CD14-positive monocyte (primary cell): ENCODE data around the gene ITIH1. TPM values are rescaled to one million over a fixed set of nuclear protein-coding genes. Genes with fewer than 3 reads are reported as not detected.

Source experiments
- DNase-seq, 3 donors: peaks; one replicate each; pipeline ENCODE4 v3.0.0-alpha.2; 2011 to 2022
- H2AFZ ChIP-seq: 2 replicates; pipeline ENCODE4 v1.6.0; 2012; ENCODE audit warnings: mild to moderate bottlenecking, low read depth, low read length, inconsistent platforms; ENCODE audit not compliant: insufficient read depth, poor library complexity, severe bottlenecking
- H3K27ac ChIP-seq, 2 donors: 1 replicate in 1 of 2; 2 replicates in 1 of 2; pipeline ENCODE4 v1.5.1; 2012 to 2013; ENCODE audit warnings: low read length in 2 of 2, control low read depth in 1 of 2, inconsistent platforms in 1 of 2, low read depth in 1 of 2, mild to moderate bottlenecking in 1 of 2
- H3K27me3 ChIP-seq, 2 donors: one replicate each; pipeline versions ENCODE4 v1.6.0 to v1.6.1; 2011 to 2013; ENCODE audit warnings: low read length in 2 of 2; ENCODE audit not compliant: control insufficient read depth in 2 of 2, insufficient read depth in 2 of 2
- H3K36me3 ChIP-seq, 2 donors: replicated peaks in 1 of 2; 1 replicate in 1 of 2; 2 replicates in 1 of 2; pipeline versions ENCODE4 v1.5.1 to v1.6.1; 2012 to 2013; ENCODE audit warnings: low read length in 2 of 2, control low read depth in 1 of 2, inconsistent platforms in 1 of 2, mild to moderate bottlenecking in 1 of 2; ENCODE audit not compliant: insufficient read depth in 2 of 2, control insufficient read depth in 1 of 2
- H3K4me1 ChIP-seq, 2 donors: 1 replicate in 1 of 2; 2 replicates in 1 of 2; pipeline versions ENCODE4 v1.5.1 to v1.6.1; 2012 to 2013; ENCODE audit warnings: low read length in 2 of 2, control low read depth in 1 of 2, inconsistent platforms in 1 of 2, mild to moderate bottlenecking in 1 of 2, moderate library complexity in 1 of 2; ENCODE audit not compliant: insufficient read depth in 2 of 2, control insufficient read depth in 1 of 2
- H3K4me2 ChIP-seq: replicated peaks from 2 replicates; pipeline ENCODE3; 2012; ENCODE audit warnings: low read length, moderate library complexity, mild to moderate bottlenecking; ENCODE audit not compliant: poor library complexity, severe bottlenecking; ENCODE audit errors: extremely low read depth
- H3K4me3 ChIP-seq, 3 experiments: fragments of 200-600 bp in 1 of 3; sonication (generic) in 1 of 3; replicated peaks in 1 of 3; 1 replicate in 2 of 3; 2 replicates in 1 of 3; pipeline ENCODE4 v1.5.1; 2011 to 2013; ENCODE audit warnings: low read length in 3 of 3, mild to moderate bottlenecking in 3 of 3, control low read depth in 2 of 3, low read depth in 2 of 3, inconsistent platforms in 1 of 3, moderate library complexity in 1 of 3
- H3K79me2 ChIP-seq: 2 replicates; pipeline ENCODE4 v1.6.0; 2012; ENCODE audit warnings: mild to moderate bottlenecking, control low read depth, inconsistent platforms, low read length, moderate library complexity; ENCODE audit not compliant: insufficient read depth
- H3K9ac ChIP-seq: 2 replicates; pipeline ENCODE4 v1.6.0; 2017; ENCODE audit warnings: low read length, mild to moderate bottlenecking; ENCODE audit not compliant: insufficient read depth, poor library complexity, severe bottlenecking
- H3K9me3 ChIP-seq, 2 donors: replicated peaks in 1 of 2; 1 replicate in 1 of 2; 2 replicates in 1 of 2; pipeline versions ENCODE4 v1.5.1 to v1.6.1; 2012 to 2013; ENCODE audit warnings: low read length in 2 of 2, control low read depth in 1 of 2; ENCODE audit not compliant: control insufficient read depth in 1 of 2, insufficient read depth in 1 of 2
- H4K20me1 ChIP-seq: 2 replicates; pipeline ENCODE4 v1.6.0; 2012; ENCODE audit warnings: mild to moderate bottlenecking, low read length, control low read depth, moderate library complexity; ENCODE audit not compliant: insufficient read depth
- H3K27ac Mint-ChIP-seq, 7 donors: one replicate each; pipeline ENCODE4 v1.8.0; 2020; ENCODE audit warnings: mild to moderate bottlenecking in 7 of 7, mixed read lengths in 7 of 7, moderate library complexity in 6 of 7, inconsistent platforms in 2 of 7
- H3K27me3 Mint-ChIP-seq, 3 donors: one replicate each; pipeline ENCODE4 v1.8.0; 2021 to 2022; ENCODE audit warnings: low read depth in 3 of 3, mild to moderate bottlenecking in 3 of 3, mixed read lengths in 3 of 3, moderate library complexity in 3 of 3, inconsistent platforms in 1 of 3
- H3K36me3 Mint-ChIP-seq, 2 donors: one replicate each; pipeline ENCODE4 v1.8.0; 2020; ENCODE audit warnings: mixed read lengths in 2 of 2, inconsistent platforms in 1 of 2, mild to moderate bottlenecking in 1 of 2
- H3K4me1 Mint-ChIP-seq: one replicate; pipeline ENCODE4 v1.8.0; 2020; ENCODE audit warnings: mild to moderate bottlenecking, mixed read lengths
- H3K4me3 Mint-ChIP-seq, 2 donors: one replicate each; pipeline ENCODE4 v1.8.0; 2020; ENCODE audit warnings: mild to moderate bottlenecking in 2 of 2, mixed read lengths in 2 of 2, moderate library complexity in 1 of 2
- H3K9me3 Mint-ChIP-seq, 7 donors: one replicate each; pipeline ENCODE4 v1.8.0; 2020 to 2022; ENCODE audit warnings: mixed read lengths in 7 of 7, mild to moderate bottlenecking in 6 of 7, moderate library complexity in 6 of 7, inconsistent platforms in 2 of 7
- WGBS: methylation state at CpG from one replicate; pipeline ENCODE4 v1.1.5; 2013; ENCODE audit warnings: missing lambda C conversion rate; ENCODE audit not compliant: insufficient coverage; 5-methylcytosine and 5-hydroxymethylcytosine counted together
- intact Hi-C, 2 donors: fragments of 100-400 bp; cut with micrococcal nuclease; formaldehyde crosslinking; loops; one replicate each; pipeline versions ENCODE4 v1.15.0 to v1.15.1; 2023
- polyA plus RNA-seq, 3 donors: library from polyadenylated mRNA; depleted of rRNA in 1 of 3; unstranded in 2 of 3; stranded (reverse) in 1 of 3; fragments of 300-500 nt in 2 of 3; fragments of >200 nt in 1 of 3; fragmentation: Illumina TruSeq in 2 of 3; gene quantifications; 1 replicate in 2 of 3; 2 replicates in 1 of 3; pipeline ENCODE4 v1.2.3, GENCODE V29; 2012 to 2021
- TF ChIP-seq, protein P1 (sequence below): fragments of 200-600 bp; IDR thresholded peaks from one replicate; pipeline ENCODE4 v1.8.0; 2022; ENCODE audit warnings: antibody characterized with exemption, mild to moderate bottlenecking

Gene ITIH1
- polyA plus RNA-seq, 3 donors: 0.75 to 4.4 (median 1.3) TPM

- peaks cover 0 to 2% (median 0%) of the 10 kb centered on the region in 7 donors for H3K9me3 Mint-ChIP-seq
- peaks cover 32% of the 10 kb centered on the region for H3K4me1 Mint-ChIP-seq
- no peak overlapping the region for H3K4me3 ChIP-seq
- TF ChIP-seq, protein P1, sequence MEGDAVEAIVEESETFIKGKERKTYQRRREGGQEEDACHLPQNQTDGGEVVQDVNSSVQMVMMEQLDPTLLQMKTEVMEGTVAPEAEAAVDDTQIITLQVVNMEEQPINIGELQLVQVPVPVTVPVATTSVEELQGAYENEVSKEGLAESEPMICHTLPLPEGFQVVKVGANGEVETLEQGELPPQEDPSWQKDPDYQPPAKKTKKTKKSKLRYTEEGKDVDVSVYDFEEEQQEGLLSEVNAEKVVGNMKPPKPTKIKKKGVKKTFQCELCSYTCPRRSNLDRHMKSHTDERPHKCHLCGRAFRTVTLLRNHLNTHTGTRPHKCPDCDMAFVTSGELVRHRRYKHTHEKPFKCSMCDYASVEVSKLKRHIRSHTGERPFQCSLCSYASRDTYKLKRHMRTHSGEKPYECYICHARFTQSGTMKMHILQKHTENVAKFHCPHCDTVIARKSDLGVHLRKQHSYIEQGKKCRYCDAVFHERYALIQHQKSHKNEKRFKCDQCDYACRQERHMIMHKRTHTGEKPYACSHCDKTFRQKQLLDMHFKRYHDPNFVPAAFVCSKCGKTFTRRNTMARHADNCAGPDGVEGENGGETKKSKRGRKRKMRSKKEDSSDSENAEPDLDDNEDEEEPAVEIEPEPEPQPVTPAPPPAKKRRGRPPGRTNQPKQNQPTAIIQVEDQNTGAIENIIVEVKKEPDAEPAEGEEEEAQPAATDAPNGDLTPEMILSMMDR: no peak
- no peak overlapping the region for H2AFZ ChIP-seq
- no peak for DNase-seq
- H3K9me3 ChIP-seq: no peaks in the 10 kb centered on the region
- H3K36me3 Mint-ChIP-seq: no peaks in the 10 kb centered on the region
- H3K27ac Mint-ChIP-seq: peak overlapping the region in 1 of 7 donors; percentile 57
- H3K4me2 ChIP-seq: no peak overlapping the region
- no peaks in the 10 kb centered on the region for H4K20me1 ChIP-seq
- no peak overlapping the region for H3K9ac ChIP-seq
- H3K27me3 ChIP-seq: no peaks in the 10 kb centered on the region
- intact Hi-C loops: loop anchor here in 1 of 2 donors (5.0 kb wide), 1 partner anchor 37 kb away; no protein-coding TSS in a partner anchor
- no peaks in the 10 kb centered on the region for H3K36me3 ChIP-seq
- no peak overlapping the region for H3K27ac ChIP-seq
- peaks cover 19 to 30% of the 10 kb centered on the region in 2 donors for H3K4me1 ChIP-seq
- no peaks in the 10 kb centered on the region for H3K79me2 ChIP-seq
- peaks cover 5 to 16% (median 7%) of the 10 kb centered on the region in 3 donors for H3K27me3 Mint-ChIP-seq
- WGBS: 95% methylated on average over 18 of the region's 18 CpGs
- no peak overlapping the region for H3K4me3 Mint-ChIP-seq
These were observed 6.7 kb downstream of the ITIH1 start for GRCh38 chr3:52784021-52784621.

- peaks cover 23% of the 10 kb centered on the region for H3K4me1 Mint-ChIP-seq
- Histone ChIP-seq H3K36me3 (no peaks in the 10 kb centered on the region), H3K9me3 (no peaks in the 10 kb centered on the region), H3K4me2 (no peak overlapping the region), H3K4me1 (peaks cover 10 to 20% of the 10 kb centered on the region in 2 donors), H3K27ac (no peak overlapping the region), H3K79me2 (no peaks in the 10 kb centered on the region), H2AFZ (no peak overlapping the region), H3K27me3 (no peaks in the 10 kb centered on the region), H3K4me3 (no peak overlapping the region), H4K20me1 (no peaks in the 10 kb centered on the region), H3K9ac (no peak overlapping the region)
- no peaks in the 10 kb centered on the region for H3K36me3 Mint-ChIP-seq
- TF ChIP-seq, protein P1: no peak
- no peak overlapping the region for H3K4me3 Mint-ChIP-seq
- intact Hi-C loops: loop anchor here in 1 of 2 donors (5.0 kb wide), 1 partner anchor 38 kb away; no protein-coding TSS in a partner anchor
- DNase-seq: no peak
- no CpG with 5 or more reads among the region's 5 CpGs for WGBS
- H3K27ac Mint-ChIP-seq: no peak overlapping the region
- peaks cover 0 to 2% (median 0%) of the 10 kb centered on the region in 7 donors for H3K9me3 Mint-ChIP-seq
- peaks cover 7 to 16% (median 9%) of the 10 kb centered on the region in 3 donors for H3K27me3 Mint-ChIP-seq
These were observed 7.7 kb downstream of the ITIH1 start for GRCh38 chr3:52784931-52785590.
